Adrenal gland (tissue), 12 donors: ENCODE data around the gene STYX. TPM values are rescaled to one million over a fixed set of nuclear protein-coding genes. Genes with fewer than 3 reads are reported as not detected.
A peak's percentile ranks its signal among the peaks of the same experiment; 100 is the strongest.

Experiments
- DNase-seq, 7 donors: peaks; one replicate each; pipeline ENCODE4 v3.0.0-alpha.2; 2019 to 2020
- H3K27ac ChIP-seq, 5 donors: fragments of 200-600 bp; sonication (generic) in 4 of 5; 1 replicate in 3 of 5; 2 replicates in 2 of 5; pipeline versions ENCODE4 v1.5.1 to v1.8.0; 2016 to 2020; ENCODE audit warnings: mild to moderate bottlenecking in 1 of 5
- H3K27me3 ChIP-seq: fragments of 200-600 bp; 2 replicates; pipeline ENCODE4 v1.8.0; 2021
- H3K36me3 ChIP-seq, 2 donors: fragments of 200-600 bp; replicated peaks in 1 of 2; 1 replicate in 1 of 2; 2 replicates in 1 of 2; pipeline versions ENCODE4 v1.5.1 to v1.8.0; 2018 to 2022
- H3K4me1 ChIP-seq, 2 donors: fragments of 200-600 bp; replicated peaks in 1 of 2; 1 replicate in 1 of 2; 2 replicates in 1 of 2; pipeline versions ENCODE4 v1.5.1 to v1.8.0; 2018 to 2021
- H3K4me3 ChIP-seq, 4 donors: fragments of 200-600 bp; sonication (generic) in 3 of 4; one replicate each; pipeline ENCODE4 v1.5.1; 2016 to 2018
- H3K9me3 ChIP-seq, 3 donors: fragments of 200-600 bp; sonication (generic) in 1 of 3; replicated peaks in 1 of 3; 1 replicate in 2 of 3; 2 replicates in 1 of 3; pipeline versions ENCODE4 v1.5.1 to v1.8.0; 2016 to 2021
- POLR2A ChIP-seq, 2 donors: fragments of 450-650 bp; IDR thresholded peaks; one replicate each; pipeline ENCODE4 v1.6.1; 2017; ENCODE audit warnings: antibody characterized with exemption in 2 of 2, mild to moderate bottlenecking in 2 of 2, moderate library complexity in 1 of 2
- WGBS, 4 donors: extraction: QIAGEN DNeasy Blood & Tissue Kit in 2 of 4; methylation state at CpG; one replicate each; pipeline versions ENCODE4 v1.1.5 to v1.1.7; 2013 to 2017; 5-methylcytosine and 5-hydroxymethylcytosine counted together
- intact Hi-C, 2 donors: fragments of 100-400 bp; cut with DNase I; formaldehyde crosslinking; loops; one replicate each; pipeline versions ENCODE4 v1.14.1 to v1.15.0; 2022 to 2023
- polyA plus RNA-seq, 3 donors: library from polyadenylated mRNA; stranded (reverse); fragments of 200-250 nt in 2 of 3; fragments of 350-450 nt in 1 of 3; fragmentation: Illumina TruSeq in 1 of 3; extraction: RNeasy Lipid Tissue Mini Kit (QIAGEN cat#74804) in 1 of 3; gene quantifications; one replicate each; pipeline ENCODE4 v1.2.3, GENCODE V29; 2013 to 2014
- total RNA-seq, 9 donors: library from RNA; depleted of rRNA in 4 of 9; stranded (reverse); fragments of >200 nt in 4 of 9; fragments of 120-200 nt in 1 of 9; fragmentation: NEBNext Ultra II Directional in 1 of 9; extraction: Animal tissue kit (Norgen Biotek cat#: 25700) in 1 of 9; gene quantifications; one replicate each; pipeline versions ENCODE4 v1.1.0 to v1.2.4, GENCODE V29; 2013 to 2023
- TF ChIP-seq, protein P1 (sequence below), 6 experiments: fragments of 450-650 bp in 4 of 6; fragments of 200-600 bp in 2 of 6; sonication (generic) in 1 of 6; IDR thresholded peaks; 1 replicate in 5 of 6; 2 replicates in 1 of 6; pipeline versions ENCODE4 v1.5.1 to v1.8.0; 2016 to 2021; ENCODE audit warnings: antibody characterized with exemption in 6 of 6, mild to moderate bottlenecking in 2 of 6, moderate library complexity in 1 of 6
- donor health status: healthy with polysubstance abuse.
- donor health status: Bipolar disorder and iron deficiency.
- donor health status: DM: yes; HTN: yes; CAD: no.
- donor health status: DM: no; HTN: no; CAD: no.
- donor health status: DM: no; HTN: no; CAD: no.
- donor health status: DM: yes; HTN: yes; CAD: no.

STYX gene
- total and polyA plus RNA-seq, 12 donors = 1.6 to 13.0 (median 6.4) TPM

DNA sequence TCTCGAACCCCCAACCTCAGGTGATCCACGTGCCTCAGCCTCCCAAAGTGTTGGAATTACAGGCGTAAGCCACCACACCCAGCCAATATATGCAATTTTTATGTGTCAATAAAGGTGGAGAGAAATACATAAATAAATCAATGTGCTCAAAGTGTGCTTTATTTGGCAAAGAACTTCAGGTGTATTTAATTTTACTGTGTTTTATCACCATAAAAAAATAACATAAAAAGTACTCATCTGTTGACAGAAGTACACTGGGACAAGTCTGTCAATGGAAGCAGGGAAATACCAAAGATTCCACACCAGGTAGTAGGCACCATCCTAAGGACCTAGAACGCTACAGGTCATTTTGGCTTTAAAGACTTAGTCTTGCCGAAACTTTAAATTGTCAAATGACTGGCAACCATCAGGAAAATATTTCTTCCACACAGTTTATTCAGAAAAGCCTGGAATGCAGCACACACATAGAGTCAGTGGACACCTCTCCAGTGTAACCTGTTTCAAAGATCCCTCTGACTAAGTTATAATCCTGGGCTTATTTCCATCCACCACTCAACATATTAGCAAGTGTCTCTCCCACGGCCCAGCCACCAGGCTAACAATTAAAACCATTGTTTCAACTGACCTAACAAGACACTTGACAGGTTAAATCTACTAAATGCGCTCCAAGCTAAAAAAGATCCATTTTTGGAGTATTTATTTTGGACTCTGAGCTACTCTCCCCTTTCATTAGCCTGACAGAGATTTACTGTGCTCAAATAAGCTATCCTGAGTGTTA, 38.8 kb upstream of the STYX start:
- H3K36me3 ChIP-seq = no peaks in the 10 kb centered on the region
- H3K9me3 ChIP-seq = no peaks in the 10 kb centered on the region
- no peaks in the 10 kb centered on the region for H3K27me3 ChIP-seq
- TF ChIP-seq, protein P1, sequence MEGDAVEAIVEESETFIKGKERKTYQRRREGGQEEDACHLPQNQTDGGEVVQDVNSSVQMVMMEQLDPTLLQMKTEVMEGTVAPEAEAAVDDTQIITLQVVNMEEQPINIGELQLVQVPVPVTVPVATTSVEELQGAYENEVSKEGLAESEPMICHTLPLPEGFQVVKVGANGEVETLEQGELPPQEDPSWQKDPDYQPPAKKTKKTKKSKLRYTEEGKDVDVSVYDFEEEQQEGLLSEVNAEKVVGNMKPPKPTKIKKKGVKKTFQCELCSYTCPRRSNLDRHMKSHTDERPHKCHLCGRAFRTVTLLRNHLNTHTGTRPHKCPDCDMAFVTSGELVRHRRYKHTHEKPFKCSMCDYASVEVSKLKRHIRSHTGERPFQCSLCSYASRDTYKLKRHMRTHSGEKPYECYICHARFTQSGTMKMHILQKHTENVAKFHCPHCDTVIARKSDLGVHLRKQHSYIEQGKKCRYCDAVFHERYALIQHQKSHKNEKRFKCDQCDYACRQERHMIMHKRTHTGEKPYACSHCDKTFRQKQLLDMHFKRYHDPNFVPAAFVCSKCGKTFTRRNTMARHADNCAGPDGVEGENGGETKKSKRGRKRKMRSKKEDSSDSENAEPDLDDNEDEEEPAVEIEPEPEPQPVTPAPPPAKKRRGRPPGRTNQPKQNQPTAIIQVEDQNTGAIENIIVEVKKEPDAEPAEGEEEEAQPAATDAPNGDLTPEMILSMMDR (IDR thresholded peaks at IDR 0.05) = no peak
- TF ChIP-seq POLR2A (IDR thresholded peaks at IDR 0.05) = no peak
- peaks cover 5 to 31% of the 10 kb centered on the region in 2 donors for H3K4me1 ChIP-seq
- no peak overlapping the region for H3K4me3 ChIP-seq
- no peak overlapping the region for H3K27ac ChIP-seq
- DNase-seq = no peak
- intact Hi-C loops = loop anchor here in 1 of 2 donors (10.0 kb wide), 1 partner anchor 146 kb away; no protein-coding TSS in a partner anchor
- WGBS, 4 donors = 90 to 94% (median 92%) methylated on average over 7 of the region's 7 CpGs

GRCh38 chr14:52692248-52692962, 37.6 kb upstream of the STYX start:
- peak in 6 of 7 donors; percentile 24 to 73 (median 48) for DNase-seq
- TF ChIP-seq, protein P1 (IDR thresholded peaks at IDR 0.05) = no peak
- no peak for TF ChIP-seq POLR2A (IDR thresholded peaks at IDR 0.05)
- Histone ChIP-seq H3K4me1 (peaks cover 5 to 33% of the 10 kb centered on the region in 2 donors), H3K4me3 (no peak overlapping the region), H3K27me3 (no peaks in the 10 kb centered on the region), H3K27ac (no peak overlapping the region), H3K36me3 (no peaks in the 10 kb centered on the region), H3K9me3 (no peaks in the 10 kb centered on the region)
- WGBS, 4 donors = 60 to 66% (median 63%) methylated on average over 5 of the region's 5 CpGs
- intact Hi-C loops = loop anchor here in 1 of 2 donors (10.0 kb wide), 1 partner anchor 148 kb away; no protein-coding TSS in a partner anchor

GRCh38 chr14:52693036-52693435, 36.9 kb upstream of the STYX start:
- WGBS, 4 donors = 71 to 79% (median 75%) methylated on average over 3 of the region's 3 CpGs
- DNase-seq = no peak
- H3K27me3 ChIP-seq = no peaks in the 10 kb centered on the region
- intact Hi-C loops = loop anchor here in 1 of 2 donors (10.0 kb wide), 1 partner anchor 148 kb away; no protein-coding TSS in a partner anchor
- TF ChIP-seq, protein P1 (IDR thresholded peaks at IDR 0.05) = no peak
- no peak for TF ChIP-seq POLR2A (IDR thresholded peaks at IDR 0.05)
- H3K4me3 ChIP-seq = no peak overlapping the region
- no peaks in the 10 kb centered on the region for H3K9me3 ChIP-seq
- no peaks in the 10 kb centered on the region for H3K36me3 ChIP-seq
- H3K4me1 ChIP-seq = peaks cover 5 to 33% of the 10 kb centered on the region in 2 donors
- no peak overlapping the region for H3K27ac ChIP-seq

- intact Hi-C loops = loop anchor here in 1 of 2 donors (10.0 kb wide), 1 partner anchor 149 kb away; no protein-coding TSS in a partner anchor
- Histone ChIP-seq H3K9me3 (no peaks in the 10 kb centered on the region), H3K4me1 (peaks cover 5 to 33% of the 10 kb centered on the region in 2 donors), H3K4me3 (no peak overlapping the region), H3K27me3 (no peaks in the 10 kb centered on the region), H3K27ac (no peak overlapping the region), H3K36me3 (no peaks in the 10 kb centered on the region)
- DNase-seq = no peak
- TF ChIP-seq, protein P1 (IDR thresholded peaks at IDR 0.05) = no peak
- TF ChIP-seq POLR2A (IDR thresholded peaks at IDR 0.05) = no peak
- WGBS, 4 donors = 90 to 93% (median 92%) methylated on average over 7 of the region's 7 CpGs
Observed at GRCh38 chr14:52693532-52693931, 36.4 kb upstream of the STYX start.
